Caco-2 (cell line): Measurements from ENCODE around the gene MAST3. TPM values are rescaled to one million over a fixed set of nuclear protein-coding genes. Genes with fewer than 3 reads are reported as not detected.

Experiments
- BruUV-seq: library from RNA; stranded (reverse); fragments of 400-500 nt; replicated peaks from 2 replicates; lab custom pipeline; 2021; lab: Mats Ljungman, UMichigan
- CTCF ChIA-PET: fragments of 300-600 bp; sonication (Branson Sonifier 250); formaldehyde crosslinking; loops from one replicate; lab custom pipeline; 2022; ENCODE audit warnings: antibody characterized with exemption; lab: Charles Lee
- POLR2A ChIA-PET: fragments of 300-600 bp; sonication (Branson Sonifier 250); formaldehyde crosslinking; loops from one replicate; lab custom pipeline; 2022; ENCODE audit warnings: antibody characterized with exemption; lab: Charles Lee
- DNase-seq, 2 experiments: peaks; one replicate each; pipeline versions ENCODE4 v3.0.0 to v3.0.0-alpha.2; 2020 to 2022
- H3K27me3 ChIP-seq: replicated peaks from 2 replicates; pipeline ENCODE4 v1.6.0; 2011; ENCODE audit warnings: low read length; ENCODE audit not compliant: control insufficient read depth, insufficient read depth
- H3K36me3 ChIP-seq: 2 replicates; pipeline ENCODE4 v1.5.1; 2011; ENCODE audit warnings: low read length; ENCODE audit not compliant: control insufficient read depth, insufficient read depth
- H3K4me1 ChIP-seq: fragments of 250-450 bp; sonication (Bioruptor Pico); 2 replicates; pipeline ENCODE4 v1.5.1; 2020; ENCODE audit warnings: mild to moderate bottlenecking
- H3K4me3 ChIP-seq: 2 replicates; pipeline ENCODE4 v1.5.1; 2011; ENCODE audit warnings: low read depth, mild to moderate bottlenecking, control low read depth, low read length
- H3K9me3 ChIP-seq: fragments of 250-450 bp; sonication (Bioruptor Pico); 2 replicates; pipeline ENCODE4 v1.5.1; 2020; ENCODE audit warnings: mild to moderate bottlenecking, moderate library complexity
- H3K27ac Mint-ChIP-seq: one replicate; pipeline ENCODE4 v1.8.0; 2022; ENCODE audit warnings: mixed read lengths; ENCODE audit not compliant: unreplicated experiment
- H3K27me3 Mint-ChIP-seq: one replicate; pipeline ENCODE4 v1.8.0; 2022; ENCODE audit warnings: mixed read lengths; ENCODE audit not compliant: insufficient read depth, unreplicated experiment
- H3K36me3 Mint-ChIP-seq: one replicate; pipeline ENCODE4 v1.8.0; 2022; ENCODE audit warnings: mild to moderate bottlenecking, mixed read lengths; ENCODE audit not compliant: insufficient read depth, unreplicated experiment
- H3K4me1 Mint-ChIP-seq: one replicate; pipeline ENCODE4 v1.8.0; 2022; ENCODE audit warnings: low read depth, mixed read lengths; ENCODE audit not compliant: unreplicated experiment
- H3K4me3 Mint-ChIP-seq: one replicate; pipeline ENCODE4 v1.8.0; 2022; ENCODE audit warnings: mild to moderate bottlenecking, moderate library complexity, mixed read lengths; ENCODE audit not compliant: unreplicated experiment
- H3K9me3 Mint-ChIP-seq: one replicate; pipeline ENCODE4 v1.8.0; 2022; ENCODE audit warnings: mixed read lengths; ENCODE audit not compliant: unreplicated experiment
- intact Hi-C: fragments of 100-400 bp; cut with micrococcal nuclease; formaldehyde crosslinking; loops from one replicate; pipeline ENCODE4 v1.10.0; 2022; ENCODE audit not compliant: unreplicated experiment
- total RNA-seq: library from RNA; stranded (reverse); gene quantifications from 2 replicates; pipeline ENCODE4 v1.2.3, GENCODE V29; 2022
- TF ChIP-seq, protein P1 (sequence below), 2 experiments: fragments of 200-600 bp in 1 of 2; IDR thresholded peaks; 1 replicate in 1 of 2; 2 replicates in 1 of 2; pipeline versions ENCODE4 v1.5.1 to v1.8.0; 2011 to 2022; ENCODE audit warnings: antibody characterized with exemption in 1 of 2, control low read depth in 1 of 2, inconsistent platforms in 1 of 2, low read depth in 1 of 2, low read length in 1 of 2, mild to moderate bottlenecking in 1 of 2, moderate library complexity in 1 of 2; ENCODE audit not compliant: insufficient read depth in 1 of 2, severe bottlenecking in 1 of 2, unreplicated experiment in 1 of 2

The MAST3 gene
- total RNA-seq, 1 experiment from 2014 or later, result 8.2 TPM

GRCh38 chr19:18152442-18152816 is 54.9 kb downstream of the MAST3 start:
- H3K36me3 Mint-ChIP-seq, result peaks cover 29% of the 10 kb centered on the region
- peak; percentile 95 to 97 for DNase-seq
- TF ChIP-seq, protein P1, sequence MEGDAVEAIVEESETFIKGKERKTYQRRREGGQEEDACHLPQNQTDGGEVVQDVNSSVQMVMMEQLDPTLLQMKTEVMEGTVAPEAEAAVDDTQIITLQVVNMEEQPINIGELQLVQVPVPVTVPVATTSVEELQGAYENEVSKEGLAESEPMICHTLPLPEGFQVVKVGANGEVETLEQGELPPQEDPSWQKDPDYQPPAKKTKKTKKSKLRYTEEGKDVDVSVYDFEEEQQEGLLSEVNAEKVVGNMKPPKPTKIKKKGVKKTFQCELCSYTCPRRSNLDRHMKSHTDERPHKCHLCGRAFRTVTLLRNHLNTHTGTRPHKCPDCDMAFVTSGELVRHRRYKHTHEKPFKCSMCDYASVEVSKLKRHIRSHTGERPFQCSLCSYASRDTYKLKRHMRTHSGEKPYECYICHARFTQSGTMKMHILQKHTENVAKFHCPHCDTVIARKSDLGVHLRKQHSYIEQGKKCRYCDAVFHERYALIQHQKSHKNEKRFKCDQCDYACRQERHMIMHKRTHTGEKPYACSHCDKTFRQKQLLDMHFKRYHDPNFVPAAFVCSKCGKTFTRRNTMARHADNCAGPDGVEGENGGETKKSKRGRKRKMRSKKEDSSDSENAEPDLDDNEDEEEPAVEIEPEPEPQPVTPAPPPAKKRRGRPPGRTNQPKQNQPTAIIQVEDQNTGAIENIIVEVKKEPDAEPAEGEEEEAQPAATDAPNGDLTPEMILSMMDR (IDR thresholded peaks at IDR 0.05; ENCODE audit: insufficient read depth in 1 of 2, low read depth in 1 of 2, low read length in 1 of 2, severe bottlenecking in 1 of 2, unreplicated experiment in 1 of 2), result peak; percentile 50 to 66
- peaks cover 10% of the 10 kb centered on the region for H3K4me1 Mint-ChIP-seq
- BruUV-seq, result TSS peak; percentile 91
- peaks cover 11% of the 10 kb centered on the region for H3K4me1 ChIP-seq
- no peaks in the 10 kb centered on the region; the same call in 1 of the 2 replicates for H3K36me3 ChIP-seq
- intact Hi-C loops, result loop anchor here (1.0 to 2.0 kb wide), 2 partner anchors 16 to 39 kb away; no protein-coding TSS in a partner anchor
- H3K4me3 Mint-ChIP-seq, result peak overlapping the region; percentile 94
- H3K4me3 ChIP-seq, result peak overlapping the region; percentile 49
- no peaks in the 10 kb centered on the region for H3K9me3 Mint-ChIP-seq
- no peaks in the 10 kb centered on the region for H3K27me3 ChIP-seq
- ChIA-PET POLR2A (interaction anchor here (0.5 to 1.2 kb wide), 3 partner anchors 18 to 129 kb away, joined by 4 to 7 read pairs (median 4); partner anchors contain the start of gene JUND), CTCF (interaction anchor here (0.5 to 1.9 kb wide), 6 partner anchors 15 to 71 kb away, joined by 3 to 17 read pairs (median 4); no protein-coding TSS in a partner anchor)
- no peaks in the 10 kb centered on the region for H3K27me3 Mint-ChIP-seq
- H3K27ac Mint-ChIP-seq, result peak overlapping the region; percentile 98
- H3K9me3 ChIP-seq, result no peaks in the 10 kb centered on the region

DNA sequence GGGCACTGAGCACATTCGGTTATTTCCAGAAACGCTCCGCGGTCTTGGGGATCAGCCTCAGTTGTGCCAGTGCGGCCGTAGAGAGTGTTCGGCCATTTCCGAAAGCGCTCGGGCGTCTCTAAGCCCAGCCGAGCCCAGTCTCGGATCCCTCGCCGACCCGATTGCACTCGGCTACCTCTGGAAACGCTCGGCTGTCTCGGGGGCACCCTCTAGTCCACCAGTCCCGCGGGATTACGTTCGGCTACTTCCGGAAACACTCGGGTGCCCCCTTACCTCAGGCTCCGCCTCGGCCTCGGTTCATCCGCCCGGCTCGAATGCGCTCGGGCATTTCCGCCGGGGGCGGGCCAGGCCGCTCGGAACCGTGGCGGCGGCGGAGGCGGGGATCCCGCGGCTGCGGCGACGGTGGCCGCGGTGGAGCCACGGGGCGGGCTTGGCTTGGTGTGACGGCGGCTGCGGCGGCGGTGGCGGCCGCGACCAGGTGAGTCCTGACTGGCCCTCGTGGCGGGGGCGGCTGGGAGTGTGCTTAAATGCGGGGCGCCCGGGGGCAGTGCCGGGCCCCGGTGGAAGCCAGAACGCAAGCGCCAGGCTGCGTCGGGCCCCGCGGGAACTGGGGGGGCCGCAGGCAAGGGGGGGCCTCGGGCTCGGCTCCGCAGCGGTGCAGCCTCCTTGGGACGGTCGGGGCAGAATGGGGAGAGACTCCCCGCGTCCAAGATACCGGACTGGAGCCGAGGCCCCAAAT is 55.4 kb downstream of the MAST3 start, which contains the start of gene PIK3R2:
Gene PIK3R2, plus strand, starts transcription at position 347 of the 739 bp plus-strand sequence. CDS start 2,717 bp downstream, outside the sequence.
- H3K27me3 Mint-ChIP-seq, result no peaks in the 10 kb centered on the region
- TF ChIP-seq, protein P1 (IDR thresholded peaks at IDR 0.05; ENCODE audit: insufficient read depth in 1 of 2, low read depth in 1 of 2, low read length in 1 of 2, severe bottlenecking in 1 of 2, unreplicated experiment in 1 of 2), result no peak
- peaks cover 10% of the 10 kb centered on the region for H3K4me1 Mint-ChIP-seq
- Histone ChIP-seq H3K4me3 (peak within 1 kb of the TSS; percentile 94), H3K9me3 (no peaks in the 10 kb centered on the region), H3K4me1 (peaks cover 11% of the 10 kb centered on the region), H3K36me3 (no peaks in the 10 kb centered on the region; the same call in 1 of the 2 replicates), H3K27me3 (no peaks in the 10 kb centered on the region)
- POLR2A ChIA-PET, result interaction anchor here (0.5 to 1.2 kb wide), 3 partner anchors 18 to 129 kb away, joined by 4 to 7 read pairs (median 4); partner anchors contain the start of gene JUND
- no TSS peak for BruUV-seq
- peaks cover 29% of the 10 kb centered on the region for H3K36me3 Mint-ChIP-seq
- no peaks in the 10 kb centered on the region for H3K9me3 Mint-ChIP-seq
- CTCF ChIA-PET, result interaction anchor here (0.5 to 1.9 kb wide), 6 partner anchors 14 to 71 kb away, joined by 3 to 17 read pairs (median 4); no protein-coding TSS in a partner anchor
- peak; percentile 99 for DNase-seq
- peak within 1 kb of the TSS; percentile 94 for H3K4me3 Mint-ChIP-seq
- H3K27ac Mint-ChIP-seq, result peak within 1 kb of the TSS; percentile 98
- intact Hi-C loops, result loop anchor here (1.0 to 2.0 kb wide), 2 partner anchors 16 to 40 kb away; no protein-coding TSS in a partner anchor

- intact Hi-C loops, result loop anchor here (2.0 kb wide), 1 partner anchor 17 kb away; no protein-coding TSS in a partner anchor
- Mint-ChIP-seq H3K36me3 (peaks cover 34% of the 10 kb centered on the region), H3K4me1 (peaks cover 10% of the 10 kb centered on the region), H3K27me3 (no peaks in the 10 kb centered on the region), H3K9me3 (no peaks in the 10 kb centered on the region), H3K4me3 (peak overlapping the region; percentile 94), H3K27ac (peak overlapping the region; percentile 91)
- TSS peak; percentile 34 for BruUV-seq
- ChIA-PET POLR2A (interaction anchor here (0.7 kb wide), 1 partner anchor 71 kb away, joined by 4 read pairs; no protein-coding TSS in a partner anchor), CTCF (interaction anchor here (0.5 to 1.1 kb wide), 3 partner anchors 14 to 206 kb away, joined by 3 to 13 read pairs (median 4); no protein-coding TSS in a partner anchor)
- Histone ChIP-seq H3K4me1 (peaks cover 11% of the 10 kb centered on the region), H3K9me3 (no peaks in the 10 kb centered on the region), H3K4me3 (peak overlapping the region; percentile 94), H3K27me3 (no peaks in the 10 kb centered on the region), H3K36me3 (no peaks in the 10 kb centered on the region; the same call in 1 of the 2 replicates)
- TF ChIP-seq, protein P1 (IDR thresholded peaks at IDR 0.05; ENCODE audit: insufficient read depth in 1 of 2, low read depth in 1 of 2, low read length in 1 of 2, severe bottlenecking in 1 of 2, unreplicated experiment in 1 of 2), result no peak
- DNase-seq, result peak in 1 of 2 experiments; percentile 24
These were observed 56.1 kb downstream of the MAST3 start for GRCh38 chr19:18153556-18154134.
